GM18909 (cell line): ENCODE data around the gene IQSEC1.

ENCODE experiments used
- ATAC-seq: cut with Tn5 transposase; IDR thresholded peaks from one replicate; pipeline ENCODE4 v1.9.1; 2021; ENCODE audit warnings: mild to moderate bottlenecking; ENCODE audit not compliant: unreplicated experiment, poor library complexity

Gene IQSEC1

GRCh38 chr3:12903881-12904280 lies 169.3 kb downstream of the IQSEC1 start:
- ATAC-seq, result no peak

GRCh38 chr3:12903000-12903800 lies 170.0 kb downstream of the IQSEC1 start:
- no peak for ATAC-seq

DNA sequence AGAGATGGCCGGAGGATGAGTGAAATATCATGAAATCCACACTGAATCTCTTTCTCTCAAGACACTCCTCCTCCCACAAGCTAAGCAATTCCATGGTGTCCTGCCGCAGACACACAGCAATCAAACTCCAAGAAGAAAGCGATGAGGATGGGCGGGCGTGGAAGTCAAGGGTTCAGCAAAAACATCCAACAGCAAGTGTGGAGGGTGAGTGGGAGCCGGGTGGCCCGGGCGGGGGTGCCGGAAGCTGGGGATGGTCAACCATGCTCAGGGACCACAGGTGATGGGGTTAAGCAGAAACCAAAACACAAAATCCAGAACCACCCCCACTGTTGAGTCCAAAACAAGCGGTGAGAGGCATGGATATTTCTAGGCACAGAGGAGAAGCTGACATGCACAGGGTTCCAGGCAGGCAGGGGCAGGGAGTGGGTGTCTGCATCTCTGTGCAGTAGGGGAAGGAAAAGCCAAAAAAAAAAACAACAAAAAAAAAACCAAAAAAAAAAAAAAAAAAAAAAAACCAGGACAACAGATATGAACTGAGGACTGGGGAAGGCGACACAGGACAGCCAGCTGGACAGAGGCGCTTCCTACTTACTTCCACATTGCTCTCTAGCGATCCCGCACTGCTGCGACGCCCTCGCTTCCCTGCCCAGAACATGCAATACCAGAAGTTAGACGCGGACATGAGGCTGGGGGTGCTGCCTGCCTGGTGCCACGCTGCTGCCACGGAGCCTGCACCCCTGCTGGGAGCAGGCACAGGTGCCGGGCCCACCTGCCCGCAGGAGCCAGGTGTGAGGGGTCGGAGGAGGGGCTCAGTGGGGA lies 170.8 kb downstream of the IQSEC1 start:
- no peak for ATAC-seq

GRCh38 chr3:12901623-12902045 lies 171.6 kb downstream of the IQSEC1 start:
- ATAC-seq, result no peak

- no peak for ATAC-seq
Observed at GRCh38 chr3:12900885-12901411, 172.3 kb downstream of the IQSEC1 start.

DNA sequence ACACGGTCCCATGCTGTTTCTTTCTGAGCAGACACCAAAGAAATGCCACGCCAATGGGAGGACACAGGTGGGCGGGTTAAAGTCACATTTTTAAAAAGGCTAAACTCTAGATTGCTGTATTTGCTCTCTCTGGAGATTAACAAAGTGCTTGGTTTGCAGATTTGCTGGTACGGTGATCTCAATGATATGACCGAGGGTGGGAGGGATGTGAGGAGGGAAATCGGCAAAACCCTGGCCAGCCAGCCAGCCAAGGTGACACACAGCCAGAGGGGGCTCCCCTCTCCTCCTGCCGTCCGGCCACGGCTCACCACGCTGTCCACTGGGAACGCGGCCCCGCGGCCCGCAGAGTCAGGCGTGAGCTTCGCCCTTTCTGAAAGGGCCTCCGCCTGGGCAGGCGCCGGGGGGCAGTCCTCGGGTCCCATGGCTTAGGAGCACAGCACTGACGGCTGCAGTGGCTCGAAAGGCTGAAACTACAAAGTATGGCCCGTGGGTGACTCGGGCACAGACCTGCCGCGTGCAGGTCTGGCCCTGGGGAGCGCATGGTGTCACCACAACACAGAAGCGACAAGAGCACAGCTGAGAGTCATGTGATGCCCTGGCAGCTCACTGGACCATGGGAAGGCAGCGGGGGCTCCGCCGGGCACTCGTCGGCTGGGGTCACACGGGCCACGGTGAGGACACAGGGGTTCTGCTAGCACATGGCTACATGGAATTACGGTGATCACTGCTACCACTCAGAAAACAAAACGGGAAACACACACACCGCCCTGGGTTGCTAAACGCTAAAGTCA lies 174.1 kb downstream of the IQSEC1 start:
- no peak for ATAC-seq

DNA sequence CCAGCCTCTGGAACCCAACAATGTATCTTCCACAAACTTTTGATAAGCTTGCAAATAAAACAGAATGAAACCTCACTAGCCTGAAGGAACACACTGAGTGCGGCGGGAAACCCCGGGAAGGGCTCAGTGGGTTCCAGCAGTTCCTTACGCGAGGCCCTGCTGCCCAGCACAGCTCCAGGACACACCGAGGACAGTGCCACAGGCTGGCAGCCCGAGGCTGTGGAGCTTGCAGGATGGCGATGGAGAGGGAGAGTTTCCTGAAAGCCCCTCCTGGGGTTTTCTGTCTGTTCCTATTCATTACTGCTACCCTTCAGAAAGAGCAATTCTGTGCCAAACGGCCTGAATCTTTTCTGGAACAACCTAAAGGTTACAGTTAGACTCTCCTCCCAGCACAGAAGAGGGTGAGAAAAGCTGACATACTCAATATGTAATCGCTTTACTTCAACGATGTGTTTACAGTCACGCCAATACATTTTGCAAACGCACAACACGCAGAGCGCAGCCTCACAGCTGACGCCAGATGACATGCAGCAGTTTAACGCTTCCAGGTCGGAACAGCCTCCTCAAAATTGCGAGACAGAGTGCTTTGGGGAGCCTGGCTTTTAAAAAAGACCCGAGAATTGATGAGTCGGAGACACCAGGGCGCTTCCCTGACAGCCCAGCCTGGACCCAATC lies 174.8 kb downstream of the IQSEC1 start:
- ATAC-seq, result no peak

DNA sequence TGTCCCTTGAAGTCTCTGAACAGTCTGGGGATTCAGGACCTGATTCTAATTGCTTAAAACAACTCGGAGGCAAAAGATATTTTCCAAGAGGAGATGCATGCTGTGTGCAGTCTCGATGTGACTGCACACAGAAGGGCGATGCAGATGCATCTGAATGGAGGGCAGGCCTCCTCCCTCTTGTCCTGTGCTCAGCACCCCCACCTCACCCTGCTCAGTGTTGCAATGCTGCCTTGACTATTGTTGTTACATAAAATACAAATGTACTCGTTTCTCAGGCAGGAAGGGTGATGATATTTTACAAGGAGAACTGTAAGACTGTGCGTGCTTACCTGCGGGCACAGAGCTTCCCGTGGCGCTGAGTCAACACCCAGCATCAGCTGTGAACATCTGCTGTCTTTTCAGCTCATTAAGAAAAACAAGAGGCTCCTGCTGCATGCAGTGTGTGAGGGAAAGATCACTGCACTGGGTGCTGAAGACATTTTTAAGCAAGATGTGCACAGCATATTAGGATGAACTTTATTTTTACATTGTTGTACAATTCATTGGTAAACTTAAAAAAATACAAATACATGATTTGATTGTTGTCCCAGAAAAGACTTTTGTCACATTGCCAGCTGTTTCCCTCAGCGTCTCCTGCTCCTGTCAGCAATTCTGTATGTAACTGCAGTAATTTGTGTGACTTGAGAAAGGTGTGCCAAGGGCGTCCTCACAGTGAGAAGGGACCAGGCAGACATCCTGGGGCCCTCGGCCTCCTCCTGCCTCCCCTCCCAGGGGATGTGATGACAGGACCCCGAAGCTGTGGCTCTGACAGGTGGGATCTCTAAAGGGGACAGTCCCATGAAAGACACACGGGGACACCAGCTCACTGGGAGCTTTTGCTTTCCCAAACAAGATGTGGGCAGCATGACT lies 175.6 kb downstream of the IQSEC1 start:
- ATAC-seq, result no peak

DNA sequence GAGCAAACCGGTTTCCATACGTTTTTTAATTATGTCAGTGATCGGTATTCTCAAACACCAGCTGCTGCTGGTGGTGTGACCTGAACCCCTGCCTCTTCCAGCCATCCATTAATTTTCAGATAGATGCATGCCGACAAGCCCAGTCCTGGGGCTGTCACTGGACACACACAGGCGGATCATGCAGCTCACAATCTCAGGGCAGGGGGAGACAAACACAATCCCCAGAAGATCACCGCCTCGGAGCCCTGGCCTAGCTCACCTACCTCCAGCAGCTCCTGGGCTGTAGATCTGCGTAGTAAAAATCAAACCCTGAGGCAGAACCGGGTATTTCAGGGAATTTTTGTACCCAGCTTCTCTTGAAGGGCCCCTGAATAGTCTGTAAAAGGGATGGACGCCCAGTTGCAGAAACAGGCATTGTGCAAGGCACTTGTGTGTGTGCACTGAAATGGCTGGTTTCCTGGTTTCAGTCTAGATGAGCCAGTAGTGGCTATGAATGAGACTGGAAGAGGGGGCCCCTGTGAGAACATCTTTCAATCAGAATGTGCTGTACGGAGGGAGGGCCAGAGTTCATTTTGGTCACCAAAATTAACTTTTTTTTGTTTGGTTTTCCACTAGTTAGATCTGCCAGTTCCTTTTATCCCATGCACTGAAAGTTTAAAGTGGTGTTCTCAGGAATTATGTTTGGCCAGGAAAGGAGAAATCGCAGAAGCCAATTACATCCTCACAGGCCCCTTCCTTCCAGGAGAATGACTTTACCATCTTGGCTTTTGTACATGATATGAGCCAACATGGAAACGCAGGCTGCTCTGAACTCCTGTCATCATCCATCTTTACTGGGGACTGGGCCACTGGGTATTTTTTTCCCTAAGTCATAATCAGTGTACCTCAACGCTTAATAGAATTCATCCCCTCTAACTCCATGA lies 176.9 kb downstream of the IQSEC1 start:
- ATAC-seq, result no peak

- ATAC-seq, result no peak
Observed at GRCh38 chr3:12895391-12896062, 177.7 kb downstream of the IQSEC1 start.

DNA sequence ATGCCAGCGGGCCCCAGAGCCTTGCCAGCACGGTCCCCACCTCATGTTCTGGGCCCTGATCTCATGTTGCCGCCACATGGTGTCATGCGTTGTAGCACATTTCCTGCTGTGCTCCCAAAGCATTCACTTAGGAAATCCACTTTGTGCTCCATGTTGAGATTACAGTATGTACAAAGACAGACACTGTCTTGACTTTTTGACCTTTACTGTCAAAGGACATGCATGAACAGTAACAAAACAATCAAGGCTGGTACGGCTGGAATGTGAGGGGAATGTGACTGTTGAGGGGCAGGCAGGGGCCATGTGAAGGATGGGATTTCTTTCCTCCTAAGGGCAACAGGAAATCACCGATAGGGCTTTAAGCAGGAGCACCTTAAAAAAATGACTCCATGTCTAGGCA lies 178.6 kb downstream of the IQSEC1 start:
- ATAC-seq, result no peak

- ATAC-seq, result no peak
Observed at GRCh38 chr3:12893852-12894251, 179.4 kb downstream of the IQSEC1 start.

GRCh38 chr3:12893247-12893646 lies 180.0 kb downstream of the IQSEC1 start:
- ATAC-seq, result no peak

GRCh38 chr3:12892840-12893189 lies 180.4 kb downstream of the IQSEC1 start:
- ATAC-seq, result no peak

DNA sequence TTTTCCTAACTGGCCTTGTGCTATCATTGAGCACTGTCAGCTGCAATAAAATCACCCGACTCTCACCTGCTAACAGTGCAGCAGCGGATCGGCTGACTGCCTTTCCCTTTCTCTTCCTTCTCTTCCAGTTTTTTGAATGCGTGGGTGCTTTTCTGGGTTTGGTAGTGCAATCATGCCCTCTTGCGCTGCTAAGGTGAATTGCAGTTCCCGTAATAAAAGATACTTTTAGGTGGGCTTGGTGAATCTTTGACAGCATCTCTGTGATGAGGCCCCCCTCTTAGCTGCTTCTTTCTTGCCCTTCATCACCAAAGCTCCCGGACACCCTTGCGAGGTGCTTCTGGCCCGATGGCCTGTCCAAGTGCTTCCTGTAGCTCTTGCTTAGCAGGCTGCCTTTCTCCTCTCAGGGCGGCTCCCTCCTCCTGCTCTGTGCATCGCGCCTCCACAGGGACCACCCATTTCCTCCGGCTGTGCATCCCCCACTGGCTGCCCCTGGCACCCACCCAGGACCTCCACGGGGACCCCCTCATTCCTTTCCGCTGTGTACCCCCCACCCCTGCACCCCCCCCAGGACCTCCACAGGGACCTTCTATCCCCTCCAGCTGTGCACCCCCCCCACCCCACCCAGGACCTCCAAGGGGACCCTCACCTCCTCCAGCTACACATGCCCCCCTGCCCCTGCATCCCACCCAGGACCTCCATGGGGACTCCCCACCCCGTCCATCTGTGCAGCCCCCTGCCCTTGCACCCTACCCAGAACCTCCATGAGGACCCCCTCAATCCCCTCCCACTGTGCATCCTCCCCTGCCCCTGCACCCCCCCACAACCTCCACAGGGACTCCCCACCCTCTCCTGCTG lies 181.0 kb downstream of the IQSEC1 start:
- ATAC-seq, result no peak

GRCh38 chr3:12891391-12891984 lies 181.7 kb downstream of the IQSEC1 start:
- no peak for ATAC-seq
